Stimulated activated CD4-positive, alpha-beta T cell treated with anti-CD3 and anti-CD28 coated beads, TNF-alpha, amount 100 ng/mL, for 24 hours (primary cell): ENCODE data around the gene EIF5A.
"Not testable (repeated sequence)": the region's sequence is repeated elsewhere in the genome, so short reads cannot be mapped to it uniquely, and the experiment has no call there.

Experiments
- DNase-seq, 3 experiments: peaks; one replicate each; pipeline ENCODE4 v3.0.0-alpha.2; 2020; ENCODE audit warnings: low read depth in 3 of 3

The EIF5A gene

GRCh38 chr17:7329997-7330637, 22.7 kb downstream of the EIF5A start:
- DNase-seq: peak; percentile 64 to 82 (median 65)

GRCh38 chr17:7330638-7331015, 23.2 kb downstream of the EIF5A start:
- no peak for DNase-seq

DNA sequence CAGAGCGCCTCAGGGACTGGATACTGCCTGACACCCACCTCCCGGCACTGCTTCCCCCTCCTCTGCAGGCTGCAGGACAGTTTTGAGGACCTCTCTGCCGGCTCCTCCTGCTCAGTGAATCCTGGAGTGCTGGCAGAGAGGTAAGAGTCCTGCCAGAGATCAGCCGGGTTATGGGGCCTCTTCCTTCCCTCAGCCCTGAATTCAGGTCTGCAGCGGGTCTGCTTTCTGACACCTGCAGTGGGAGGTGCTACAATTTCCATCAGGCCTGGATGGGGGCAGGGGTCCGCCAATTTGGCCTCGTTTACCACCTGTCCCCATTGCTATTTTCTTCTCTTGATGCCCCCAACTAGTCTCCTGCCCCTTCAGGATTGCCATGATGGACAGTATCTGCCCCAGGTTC, 24.7 kb downstream of the EIF5A start:
- no peak for DNase-seq

DNA sequence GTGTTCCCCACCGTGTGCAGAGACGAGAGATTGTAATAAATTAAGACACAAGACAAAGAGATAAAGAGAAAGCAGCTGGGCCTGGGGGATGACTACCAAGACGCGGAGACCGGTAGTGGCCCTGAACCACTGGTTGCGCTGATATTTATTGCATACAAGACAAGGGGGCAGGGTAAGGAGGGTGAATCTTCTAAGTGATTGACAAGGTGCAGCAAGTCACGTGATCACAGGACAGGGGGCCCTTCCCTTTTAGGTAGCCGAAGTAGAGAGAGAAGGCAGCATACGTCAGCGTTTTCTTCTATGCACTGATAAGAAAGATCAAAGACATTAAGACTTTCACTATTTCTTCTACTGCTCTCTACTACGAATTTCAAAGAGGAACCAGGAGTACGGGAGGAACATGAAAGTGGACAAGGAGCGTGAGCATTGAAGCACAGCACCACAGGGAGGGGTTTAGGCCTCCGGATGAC, 25.2 kb downstream of the EIF5A start:
- DNase-seq: peak in 1 of 3 experiments; percentile 28

DNA sequence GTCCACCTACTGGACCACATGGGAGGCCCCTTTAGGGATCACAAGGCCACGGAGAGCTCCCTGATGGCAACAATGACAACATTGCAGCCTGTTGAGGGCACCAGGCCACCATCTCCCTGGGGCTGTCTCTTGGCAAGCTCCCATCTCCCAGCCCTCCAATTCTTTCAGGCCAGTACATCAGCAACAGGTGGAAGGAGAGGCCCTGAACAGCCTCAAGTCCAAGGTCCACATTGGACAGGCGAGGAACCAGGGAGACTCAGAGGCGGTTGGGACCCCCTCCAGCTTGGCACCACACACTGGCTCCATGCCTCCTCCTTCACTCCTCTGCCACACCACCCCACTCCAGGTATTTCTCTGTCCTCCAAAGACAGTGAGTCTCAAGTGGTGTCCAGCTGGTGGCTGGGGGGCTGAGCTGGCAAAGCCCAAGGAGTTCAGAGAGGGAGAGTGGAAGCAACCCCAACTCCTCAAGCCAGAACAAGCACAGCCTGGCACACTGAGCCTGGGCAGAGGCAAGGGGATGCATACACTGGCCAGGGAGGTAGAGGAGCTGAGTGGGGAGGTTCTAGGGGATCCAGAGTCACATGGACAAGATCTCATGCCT, 27.6 kb downstream of the EIF5A start:
- no peak for DNase-seq

DNA sequence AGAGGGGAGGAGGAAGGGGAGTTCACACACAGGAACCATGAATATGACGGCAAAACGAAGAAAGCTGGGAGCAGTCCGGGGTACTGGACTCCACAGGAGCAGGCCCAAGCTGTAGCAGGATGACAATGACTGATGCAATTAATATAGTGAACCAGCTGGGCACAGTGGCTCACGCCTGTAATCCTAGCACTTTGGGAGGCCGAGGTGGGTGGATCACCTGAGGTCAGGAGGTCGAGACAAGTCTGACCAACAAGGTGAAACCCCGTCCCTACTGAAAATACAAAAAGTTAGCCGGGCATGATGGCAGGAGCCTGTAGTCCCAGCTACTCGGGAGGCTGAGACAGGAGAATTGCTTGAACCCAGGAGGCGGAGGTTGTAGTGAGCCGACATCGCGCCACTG, 28.3 kb downstream of the EIF5A start:
- not testable (repeated sequence) for DNase-seq

- DNase-seq: peak; percentile 69 to 92 (median 71)
These were observed 29.1 kb downstream of the EIF5A start, which contains the start of gene ACAP1 for GRCh38 chr17:7336240-7337175. TSS of gene ACAP1 (plus strand) at chr17:7336529. CDS start at chr17:7336735, 206 bp downstream.

- not testable (repeated sequence) for DNase-seq
These were observed 30.2 kb downstream of the EIF5A start for GRCh38 chr17:7337600-7337999.

GRCh38 chr17:7340179-7340578, 32.8 kb downstream of the EIF5A start:
- no peak for DNase-seq

GRCh38 chr17:7341842-7342241, 34.4 kb downstream of the EIF5A start:
- no peak for DNase-seq

DNA sequence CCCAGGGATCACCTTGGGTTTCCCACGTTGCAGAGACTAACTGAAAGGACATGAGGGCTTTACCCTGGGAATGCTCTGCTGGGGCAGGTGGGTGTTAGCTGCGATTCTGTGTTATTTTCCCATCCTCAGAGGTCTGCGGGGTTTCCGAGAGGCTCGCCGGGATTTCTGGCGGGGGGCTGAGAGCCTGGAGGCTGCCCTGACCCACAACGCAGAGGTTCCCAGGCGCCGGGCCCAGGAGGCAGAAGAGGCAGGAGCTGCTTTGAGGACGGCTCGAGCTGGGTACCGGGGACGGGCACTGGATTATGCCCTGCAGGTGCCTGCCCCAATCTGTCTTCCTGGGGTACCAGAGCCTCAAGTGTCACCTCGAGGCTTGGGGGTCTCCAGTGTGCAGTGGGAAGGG, 35.8 kb downstream of the EIF5A start:
- no peak for DNase-seq

DNA sequence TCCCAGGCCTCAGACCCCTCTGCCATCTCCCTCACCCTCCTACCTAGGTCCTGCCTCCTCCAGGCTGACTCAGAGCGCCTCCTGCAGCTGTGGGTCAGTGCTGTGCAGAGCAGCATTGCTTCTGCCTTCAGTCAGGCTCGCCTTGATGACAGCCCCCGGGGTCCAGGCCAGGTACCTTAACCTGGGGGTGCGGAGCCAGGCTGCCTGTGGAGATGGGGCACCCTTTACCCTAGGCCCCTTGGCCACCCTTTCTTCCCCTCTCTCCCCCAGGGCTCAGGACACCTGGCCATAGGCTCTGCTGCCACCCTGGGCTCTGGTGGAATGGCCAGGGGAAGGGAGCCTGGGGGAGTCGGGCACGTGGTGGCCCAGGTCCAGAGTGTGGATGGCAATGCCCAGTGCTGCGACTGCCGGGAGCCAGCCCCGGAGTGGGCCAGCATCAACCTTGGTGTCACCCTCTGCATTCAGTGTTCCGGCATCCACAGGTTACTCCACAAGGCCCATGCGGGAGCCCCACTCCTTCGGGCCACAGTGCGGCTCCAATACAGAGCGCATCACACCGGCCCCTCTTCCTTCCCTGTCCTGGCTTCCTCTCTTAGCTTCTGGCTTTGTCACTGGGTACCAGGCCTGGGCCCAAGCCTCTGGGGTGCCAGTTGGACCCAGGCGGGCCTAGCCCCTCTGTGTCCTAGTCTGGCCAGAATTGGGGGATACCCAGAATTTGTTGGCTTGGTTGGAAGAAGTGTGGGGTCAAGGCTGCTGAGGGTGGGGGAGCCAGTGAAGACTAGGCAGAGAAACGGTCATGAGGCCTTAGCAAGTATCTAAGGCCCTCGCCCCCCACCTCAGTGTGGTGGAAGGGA, 39.6 kb downstream of the EIF5A start:
- no peak for DNase-seq

- DNase-seq: no peak
These were observed 40.4 kb downstream of the EIF5A start for GRCh38 chr17:7347630-7348477.

DNA sequence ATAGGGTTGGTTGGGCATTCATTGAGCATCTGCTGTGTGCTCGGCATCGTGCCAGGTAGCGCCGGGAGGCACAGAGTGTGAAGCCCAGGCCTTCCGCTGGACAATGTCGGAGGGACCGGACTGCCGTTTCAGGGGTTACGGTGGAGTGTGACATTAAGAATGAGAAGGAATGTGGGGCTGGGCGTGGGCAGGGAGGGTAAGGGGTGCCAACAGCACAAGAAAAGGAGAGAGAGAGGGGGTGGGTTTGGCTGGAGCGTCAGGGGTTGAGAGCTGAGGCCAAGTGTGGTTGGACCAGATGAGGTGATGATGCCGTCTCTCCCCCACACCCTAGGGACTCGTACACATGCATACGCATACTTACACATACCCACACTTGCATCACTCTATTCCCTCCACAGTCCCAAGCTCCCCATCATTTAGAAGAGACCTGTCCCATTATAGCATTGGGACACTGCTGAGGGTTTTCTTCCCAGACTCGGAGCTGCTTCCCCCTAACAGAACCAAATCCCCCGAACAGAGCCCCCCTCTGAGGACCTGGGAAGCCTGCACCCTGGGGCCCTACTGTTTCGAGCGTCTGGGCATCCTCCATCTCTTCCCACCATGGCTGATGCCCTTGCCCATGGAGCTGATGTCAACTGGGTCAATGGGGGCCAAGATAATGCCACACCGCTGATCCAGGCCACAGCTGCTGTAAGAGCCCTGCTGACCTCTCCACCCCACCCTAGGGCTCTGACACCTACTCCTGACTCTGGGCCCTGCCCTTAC, 41.2 kb downstream of the EIF5A start:
- no peak for DNase-seq

DNA sequence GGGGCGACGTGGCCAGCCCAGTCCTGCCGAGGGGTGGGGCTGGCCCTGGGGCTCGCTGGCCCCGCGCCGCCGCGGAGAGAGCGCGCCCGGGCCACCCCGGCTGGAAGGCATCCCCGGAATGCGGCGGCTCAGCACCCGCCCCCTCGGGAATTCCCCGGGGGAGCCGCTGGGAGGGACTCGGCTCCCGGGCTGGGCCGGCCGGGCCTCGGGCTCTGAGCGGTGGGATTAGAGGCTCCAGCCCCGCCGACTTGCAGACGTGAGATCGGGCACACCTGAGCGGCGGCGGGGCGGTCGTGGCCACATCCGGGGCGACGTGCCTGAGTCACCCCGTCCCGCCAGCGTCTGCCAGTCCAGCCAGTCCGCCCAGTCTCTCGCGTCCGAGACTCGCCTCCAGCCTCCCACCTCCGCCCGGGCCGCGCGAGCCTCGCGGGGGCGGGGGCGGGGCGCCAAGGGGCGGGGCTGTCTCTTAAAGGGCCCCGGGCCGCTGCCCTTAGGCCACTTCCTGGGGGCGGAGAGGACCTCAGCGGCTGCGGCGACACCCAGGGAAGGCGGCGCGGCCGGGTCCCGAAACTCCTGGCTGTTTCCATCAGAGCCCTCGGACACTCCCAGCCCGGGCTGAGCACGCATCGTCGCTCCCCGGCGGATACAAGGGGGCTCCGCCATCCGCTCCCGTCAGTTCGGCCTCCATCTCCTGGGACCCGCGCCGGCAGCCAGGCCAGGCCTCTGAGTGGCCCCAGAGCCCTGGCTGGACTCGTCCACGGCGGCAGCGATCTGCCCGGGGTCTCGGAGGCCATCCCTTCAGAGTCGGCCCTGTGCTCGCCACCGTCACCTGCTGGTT, 44.5 kb downstream of the EIF5A start, which contains the start of gene KCTD11:
Gene KCTD11 (plus strand): TSS at position 498 of the 838 bp plus-strand sequence.
- DNase-seq: peak in 2 of 3 experiments; percentile 39 to 82

DNA sequence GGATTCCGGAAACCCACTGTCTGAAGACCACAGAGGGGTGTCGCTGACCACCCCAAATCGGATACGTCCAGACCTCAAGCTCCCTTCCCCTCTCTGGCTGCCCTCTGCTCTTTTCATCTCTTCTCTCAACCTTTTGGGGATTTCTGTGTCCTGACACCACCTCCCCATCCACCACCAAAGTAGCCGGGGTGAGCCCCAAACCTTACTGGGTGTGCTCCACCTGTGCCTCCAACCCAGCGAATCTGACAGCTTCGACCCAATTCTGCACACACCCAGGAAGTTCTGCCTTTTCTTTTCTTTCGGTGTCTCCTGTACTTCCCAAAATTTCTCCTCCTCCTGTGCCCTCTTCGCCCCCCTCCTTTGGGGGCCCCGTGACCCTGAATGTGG, 45.1 kb downstream of the EIF5A start:
- no peak for DNase-seq

DNA sequence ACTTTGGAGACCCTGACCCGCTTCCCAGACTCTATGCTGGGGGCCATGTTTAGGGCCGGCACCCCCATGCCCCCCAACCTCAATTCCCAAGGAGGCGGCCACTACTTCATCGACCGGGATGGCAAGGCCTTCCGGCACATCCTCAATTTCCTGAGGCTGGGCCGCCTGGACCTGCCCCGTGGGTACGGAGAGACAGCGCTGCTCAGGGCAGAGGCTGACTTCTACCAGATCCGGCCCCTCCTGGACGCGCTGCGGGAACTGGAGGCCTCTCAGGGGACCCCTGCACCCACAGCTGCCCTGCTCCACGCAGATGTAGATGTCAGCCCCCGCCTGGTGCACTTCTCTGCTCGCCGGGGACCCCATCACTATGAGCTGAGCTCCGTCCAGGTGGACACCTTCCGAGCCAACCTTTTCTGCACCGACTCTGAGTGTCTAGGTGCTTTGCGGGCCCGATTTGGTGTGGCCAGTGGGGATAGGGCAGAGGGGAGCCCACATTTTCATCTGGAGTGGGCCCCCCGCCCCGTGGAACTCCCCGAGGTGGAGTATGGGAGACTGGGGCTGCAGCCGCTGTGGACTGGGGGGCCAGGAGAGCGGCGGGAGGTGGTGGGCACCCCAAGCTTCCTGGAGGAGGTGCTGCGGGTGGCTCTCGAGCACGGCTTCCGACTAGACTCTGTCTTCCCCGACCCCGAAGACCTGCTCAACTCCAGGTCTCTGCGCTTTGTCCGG, 45.6 kb downstream of the EIF5A start:
- no peak for DNase-seq

DNA sequence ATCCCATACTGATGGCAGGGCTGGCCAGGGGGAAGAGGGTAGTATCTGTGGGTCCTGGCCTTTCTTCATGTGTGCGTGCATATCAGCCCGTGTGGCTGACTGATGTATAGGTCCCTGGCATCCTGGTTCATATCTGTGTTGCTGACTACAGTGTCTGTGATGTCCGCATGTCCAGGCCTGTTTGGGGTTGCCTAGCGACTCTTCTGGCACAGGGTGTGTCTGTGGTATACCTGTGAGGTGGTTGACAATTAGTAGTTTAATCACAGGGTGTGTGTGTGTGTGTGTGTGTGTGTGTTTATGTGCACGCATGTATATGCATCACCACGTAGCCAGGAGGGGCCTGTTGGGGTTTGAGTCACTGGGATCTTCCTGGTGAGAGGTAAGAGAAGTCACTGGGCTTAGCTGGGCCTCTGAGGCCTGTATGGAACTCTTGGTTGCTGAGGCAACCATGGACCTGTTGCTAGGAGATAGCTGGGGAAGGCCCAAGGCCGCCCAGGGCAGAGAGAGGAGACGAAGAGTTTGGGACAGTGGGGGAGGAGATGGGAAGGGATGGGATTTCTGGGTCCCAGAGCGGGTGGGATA, 46.9 kb downstream of the EIF5A start:
- no peak for DNase-seq
